ENCODE data around the gene IDUA.

GRCh38 chr4:1051472-1051871, 64.6 kb downstream of the IDUA start:
- TF ChIP-seq EP300 (IDR thresholded peaks at IDR 0.05) (no peak), CTCF (IDR thresholded peaks at IDR 0.05) (no peak), POLR2A (IDR thresholded peaks at IDR 0.05) (no peak)

Data from tibial nerve (tissue), 4 donors.